ENCODE measurements around the gene SRMS.

GRCh38 chr20:63555661-63556381 lies 8.3 kb upstream of the SRMS start:
- TF ChIP-seq CTCF (IDR thresholded peaks at IDR 0.05; ENCODE audit: low read length) (no peak), EZH2phosphoT487 (IDR thresholded peaks at IDR 0.05; ENCODE audit: low read length) (no peak)

Data from MM.1S (cell line).